A673 (cell line): Measurements from ENCODE around the gene MICAL1.

Experiments used
- EZH2 ChIP-seq: fragments of 200-600 bp; sonication (generic); IDR thresholded peaks from 2 replicates; pipeline ENCODE4 v1.6.1; 2017; ENCODE audit warnings: borderline replicate concordance, low read depth, mild to moderate bottlenecking, mixed read lengths, antibody characterized with exemption, low read length; ENCODE audit not compliant: poor library complexity, severe bottlenecking
- TF ChIP-seq, protein P1 (sequence below): fragments of 300-800, 200-600 bp; sonication (generic); conservative IDR thresholded peaks from 2 replicates; pipeline ENCODE4 v1.5.1; 2017; ENCODE audit warnings: low read depth, mild to moderate bottlenecking, antibody characterized with exemption, low read length, moderate library complexity, mixed read lengths

DNA sequence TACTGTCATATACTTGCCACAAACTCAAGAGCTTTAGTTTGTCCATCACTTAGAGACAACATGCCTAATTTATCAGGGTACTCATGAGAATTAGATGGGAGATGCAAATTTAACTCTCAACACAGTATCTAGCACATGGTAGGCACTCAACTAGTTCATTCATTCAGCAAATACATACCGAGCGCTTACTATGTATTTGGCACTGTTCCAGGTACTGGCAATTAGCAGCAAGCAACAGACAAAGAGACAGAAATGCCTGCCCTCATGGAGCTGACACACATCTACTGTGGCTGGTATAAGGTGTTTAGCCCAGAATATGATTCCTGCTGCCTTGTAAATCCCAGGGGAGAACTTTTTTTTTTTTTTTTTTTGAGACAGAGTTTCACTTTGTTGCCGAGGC lies 4.8 kb downstream of the MICAL1 start:
- TF ChIP-seq, protein P1, sequence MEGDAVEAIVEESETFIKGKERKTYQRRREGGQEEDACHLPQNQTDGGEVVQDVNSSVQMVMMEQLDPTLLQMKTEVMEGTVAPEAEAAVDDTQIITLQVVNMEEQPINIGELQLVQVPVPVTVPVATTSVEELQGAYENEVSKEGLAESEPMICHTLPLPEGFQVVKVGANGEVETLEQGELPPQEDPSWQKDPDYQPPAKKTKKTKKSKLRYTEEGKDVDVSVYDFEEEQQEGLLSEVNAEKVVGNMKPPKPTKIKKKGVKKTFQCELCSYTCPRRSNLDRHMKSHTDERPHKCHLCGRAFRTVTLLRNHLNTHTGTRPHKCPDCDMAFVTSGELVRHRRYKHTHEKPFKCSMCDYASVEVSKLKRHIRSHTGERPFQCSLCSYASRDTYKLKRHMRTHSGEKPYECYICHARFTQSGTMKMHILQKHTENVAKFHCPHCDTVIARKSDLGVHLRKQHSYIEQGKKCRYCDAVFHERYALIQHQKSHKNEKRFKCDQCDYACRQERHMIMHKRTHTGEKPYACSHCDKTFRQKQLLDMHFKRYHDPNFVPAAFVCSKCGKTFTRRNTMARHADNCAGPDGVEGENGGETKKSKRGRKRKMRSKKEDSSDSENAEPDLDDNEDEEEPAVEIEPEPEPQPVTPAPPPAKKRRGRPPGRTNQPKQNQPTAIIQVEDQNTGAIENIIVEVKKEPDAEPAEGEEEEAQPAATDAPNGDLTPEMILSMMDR = no peak
- no peak for TF ChIP-seq EZH2
